HG03039 (cell line): ENCODE results near the gene PSG1.
"Not testable (repeated sequence)": the region's sequence is repeated elsewhere in the genome, so short reads cannot be mapped to it uniquely, and the experiment has no call there.

Source experiments
- ATAC-seq: cut with Tn5 transposase; IDR thresholded peaks from one replicate; pipeline ENCODE4 v1.9.1; 2021; ENCODE audit warnings: mild to moderate bottlenecking, moderate library complexity; ENCODE audit not compliant: unreplicated experiment

Gene PSG1

DNA sequence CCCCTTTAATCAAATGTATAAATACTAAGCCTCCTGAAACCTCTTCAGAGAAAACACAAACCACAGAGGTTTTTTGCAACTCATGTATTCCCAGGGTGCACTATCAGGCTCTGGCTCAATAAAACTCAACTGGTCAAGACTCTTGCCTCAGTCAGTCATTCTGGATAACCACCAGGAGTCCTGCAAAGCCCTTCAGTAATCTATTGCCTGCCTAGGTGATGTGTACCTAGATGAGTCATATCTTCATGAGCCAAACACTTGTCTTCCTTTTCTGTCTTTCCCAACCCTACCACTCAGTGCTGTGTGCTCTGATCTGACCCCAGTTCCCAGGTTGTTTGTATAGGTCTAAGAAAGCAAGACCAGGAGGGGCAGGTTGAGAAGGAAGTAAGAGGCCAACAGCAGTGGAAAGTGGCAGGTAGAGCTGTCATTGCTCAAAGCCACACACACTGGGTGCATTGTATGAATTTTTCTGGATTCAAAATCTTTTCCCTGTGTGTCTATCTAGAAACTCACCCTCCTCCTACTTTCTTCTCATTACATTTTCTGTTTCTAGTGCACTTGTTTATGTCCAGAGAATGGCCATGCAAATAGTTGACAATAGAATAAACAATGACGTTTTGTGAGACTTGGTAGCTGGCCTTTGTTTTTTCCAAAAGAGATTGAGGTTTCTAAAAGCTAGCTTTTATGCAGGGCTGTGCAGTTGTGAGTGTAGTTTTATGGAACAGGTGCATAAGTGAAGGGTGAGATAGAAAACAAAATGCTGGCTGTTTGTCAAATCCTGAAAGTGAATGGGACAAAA lies 48.1 kb downstream of the PSG1 start:
- ATAC-seq = no peak

DNA sequence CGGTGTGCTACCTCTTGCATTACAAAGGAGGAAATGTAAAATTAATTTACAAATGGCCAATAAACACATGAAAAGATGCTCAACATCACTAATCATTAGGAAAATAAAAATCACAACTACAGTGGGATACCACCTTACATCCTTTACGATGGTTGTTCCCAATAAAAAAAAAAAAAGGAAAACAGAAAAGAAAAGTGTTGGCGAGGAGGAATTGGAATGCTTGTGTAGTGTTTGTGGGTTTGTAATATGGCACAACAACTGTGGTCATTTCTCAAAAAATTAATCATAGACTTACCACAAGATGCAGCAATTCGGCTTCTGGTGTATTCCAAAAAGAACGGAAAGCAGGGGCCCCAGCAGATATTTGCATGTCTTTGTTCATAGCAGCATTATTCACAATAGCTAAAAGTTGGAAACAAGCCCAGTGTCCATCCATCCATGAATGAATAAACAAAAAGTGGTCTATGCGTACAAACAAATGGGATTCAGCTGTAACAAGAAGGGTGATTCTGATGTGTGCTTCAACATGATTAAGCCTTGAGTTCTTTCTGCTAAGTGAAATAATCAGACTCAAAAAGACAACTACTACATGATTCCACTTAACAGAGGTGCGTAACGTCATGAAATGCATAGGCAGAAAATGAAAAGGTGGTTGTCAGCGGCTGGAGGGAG lies 58.1 kb downstream of the PSG1 start:
- not testable (repeated sequence) for ATAC-seq

DNA sequence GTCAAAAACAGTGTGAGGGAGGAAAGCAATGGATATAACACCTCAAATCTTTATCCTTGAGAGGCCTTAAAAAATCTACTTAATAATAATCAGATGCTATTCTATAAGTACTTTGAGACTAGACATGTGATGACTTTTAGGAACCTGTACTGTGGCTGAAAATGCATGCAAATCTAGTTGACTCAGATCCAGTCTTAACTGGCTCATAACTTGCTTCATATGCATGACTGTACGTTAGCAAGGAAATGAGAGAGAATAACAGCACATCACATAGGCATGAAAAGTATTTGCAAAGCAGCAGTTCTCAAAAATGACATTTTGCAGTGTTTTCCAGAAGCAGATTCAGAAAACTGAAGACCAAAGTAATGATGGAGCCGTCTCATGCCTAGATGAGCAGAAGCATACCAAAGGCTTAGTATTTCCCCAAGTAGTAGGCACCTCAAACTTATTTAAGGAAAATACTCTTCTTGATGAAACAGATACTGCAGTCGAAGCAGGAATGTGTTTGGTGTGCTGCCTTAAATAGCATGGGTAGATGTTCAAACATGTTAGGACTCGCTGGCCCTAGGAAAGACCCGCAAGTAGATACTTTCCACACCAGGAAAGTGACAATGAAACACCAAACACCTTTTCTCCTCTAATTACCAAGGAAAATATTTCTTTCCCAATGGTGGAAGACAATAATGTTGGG lies 59.4 kb downstream of the PSG1 start:
- not testable (repeated sequence) for ATAC-seq

DNA sequence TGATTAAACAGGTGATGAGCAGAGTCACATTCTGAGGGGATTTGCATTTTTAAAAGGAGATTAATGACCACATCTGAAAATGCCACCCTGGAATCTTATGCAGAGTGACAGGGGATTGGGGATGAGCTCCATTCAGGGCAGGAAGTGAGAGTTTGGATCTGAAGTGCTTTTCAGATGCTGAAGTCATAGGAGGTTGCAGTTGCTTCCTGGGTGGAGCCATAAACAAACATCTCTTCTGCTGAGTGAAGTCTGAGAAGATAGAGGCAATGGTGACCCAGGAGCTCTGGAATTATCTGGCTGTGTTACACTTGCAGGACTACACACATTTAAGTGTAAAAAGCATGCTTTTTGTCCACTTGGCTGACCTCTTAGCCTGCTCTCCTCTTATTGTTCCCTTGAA lies 62.6 kb downstream of the PSG1 start:
- ATAC-seq = no peak
